NCI-H526 treated with DMSO at 0.1 percent for 48 hours (cell line): Measurements from ENCODE around the gene STX8.
"Not testable (repeated sequence)": the region's sequence is repeated elsewhere in the genome, so short reads cannot be mapped to it uniquely, and the experiment has no call there.

Experiments used
- DNase-seq: peaks from one replicate; lab custom pipeline; 2025; lab: John Stamatoyannopoulos, UW

STX8 gene

DNA sequence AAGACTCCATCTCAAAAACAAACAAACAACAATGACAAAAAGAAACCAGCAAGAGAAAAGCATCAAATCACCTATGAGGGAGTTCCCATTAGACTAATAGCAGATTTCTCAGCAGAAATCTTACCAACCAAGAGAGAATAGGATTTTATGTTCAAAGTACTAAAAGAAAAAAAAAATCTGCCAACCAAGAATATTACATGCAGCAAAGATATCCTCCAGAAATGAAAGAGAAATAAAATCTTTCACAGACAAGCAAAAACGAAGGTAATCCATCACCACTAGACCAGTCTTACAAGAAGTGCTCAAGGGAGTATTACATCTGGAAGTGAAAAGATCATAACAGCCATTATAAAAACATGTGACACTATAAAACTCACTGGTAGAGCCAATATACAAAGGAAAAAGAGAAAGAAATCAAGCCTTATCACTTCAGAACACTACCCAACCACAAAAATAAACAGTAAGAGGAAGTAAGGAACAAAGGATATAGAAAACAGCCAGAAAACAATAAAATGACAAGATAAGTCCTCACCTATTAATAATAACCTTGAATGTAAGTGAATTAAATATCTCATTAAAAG is 66.3 kb downstream of the STX8 start:
- no peak for DNase-seq

DNA sequence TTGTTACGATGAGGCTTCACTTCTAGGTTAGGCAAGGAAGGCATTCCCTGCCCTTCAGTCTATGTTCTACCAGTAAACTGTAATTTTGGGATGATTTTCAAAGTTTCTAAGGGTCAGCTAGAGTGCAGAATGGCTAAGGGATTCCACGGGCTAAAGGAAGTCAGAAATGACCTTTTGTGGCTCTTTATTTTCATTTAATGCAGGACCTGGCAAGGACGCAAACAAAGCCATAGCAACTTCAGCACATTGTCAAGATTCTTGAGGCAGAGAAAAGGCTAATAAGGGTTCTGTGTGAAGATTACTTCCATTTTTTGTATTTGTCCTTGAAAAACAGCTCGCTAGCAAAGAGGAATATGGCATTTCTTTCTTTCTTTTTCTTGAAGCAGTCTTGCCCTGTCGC is 76.6 kb downstream of the STX8 start:
- no peak for DNase-seq

DNA sequence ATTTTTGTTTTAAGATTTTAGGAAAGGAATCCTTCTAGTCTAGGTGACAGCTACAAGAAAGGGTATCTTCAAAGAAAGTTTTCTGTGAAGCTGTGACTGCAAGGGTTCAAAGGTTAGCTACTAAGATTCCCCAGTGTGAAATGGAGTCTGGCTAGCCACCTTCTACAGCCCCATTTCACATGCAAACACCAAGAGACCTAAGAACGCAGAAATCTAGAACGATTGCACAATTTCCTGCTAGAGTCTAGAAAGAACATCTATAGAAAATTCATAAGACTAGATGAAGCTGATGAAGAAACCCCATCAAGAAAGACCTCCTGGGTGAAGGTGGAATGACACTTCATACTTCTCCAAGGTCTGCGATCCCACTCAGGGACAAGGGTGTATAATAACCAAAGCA is 77.1 kb downstream of the STX8 start:
- no peak for DNase-seq

DNA sequence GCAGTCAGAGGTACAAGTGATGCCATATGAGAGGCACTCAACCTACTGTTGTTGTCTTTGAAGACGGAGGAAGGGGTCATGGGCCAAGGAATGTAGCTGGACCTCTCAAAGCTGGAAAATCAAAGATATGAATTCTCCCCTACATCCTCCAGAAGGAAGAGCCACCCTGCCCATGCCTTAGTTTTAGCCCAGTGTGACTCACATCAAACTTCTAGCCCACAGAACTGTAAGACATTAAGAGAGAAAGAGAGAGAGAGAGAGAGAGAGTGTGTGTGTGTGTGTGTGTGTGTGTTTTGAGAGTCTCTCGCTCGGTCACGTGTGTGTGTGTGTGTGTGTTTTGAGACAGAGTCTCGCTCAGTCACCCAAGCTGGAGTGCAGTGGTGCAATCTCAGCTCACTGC is 87.1 kb downstream of the STX8 start:
- DNase-seq, result no peak

DNA sequence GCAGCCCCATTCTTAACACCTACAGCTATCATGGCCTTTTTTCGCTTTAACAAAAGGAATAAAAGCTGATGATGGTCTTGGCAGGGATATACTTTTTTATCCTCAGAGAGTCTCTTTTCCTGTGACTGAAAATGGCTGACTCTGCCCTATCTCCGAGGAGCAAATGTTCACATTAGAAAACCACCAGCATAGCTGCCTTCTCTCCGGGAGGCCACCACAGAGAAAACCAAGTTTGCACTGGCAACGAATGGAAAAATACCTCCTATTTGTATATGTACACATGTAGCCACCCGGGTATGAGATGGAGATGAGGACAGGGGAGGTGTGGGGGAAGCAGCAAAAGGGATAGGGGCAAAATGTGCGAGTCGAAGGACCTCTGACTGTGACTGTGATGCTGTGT is 88.2 kb downstream of the STX8 start:
- DNase-seq, result peak; percentile 19

DNA sequence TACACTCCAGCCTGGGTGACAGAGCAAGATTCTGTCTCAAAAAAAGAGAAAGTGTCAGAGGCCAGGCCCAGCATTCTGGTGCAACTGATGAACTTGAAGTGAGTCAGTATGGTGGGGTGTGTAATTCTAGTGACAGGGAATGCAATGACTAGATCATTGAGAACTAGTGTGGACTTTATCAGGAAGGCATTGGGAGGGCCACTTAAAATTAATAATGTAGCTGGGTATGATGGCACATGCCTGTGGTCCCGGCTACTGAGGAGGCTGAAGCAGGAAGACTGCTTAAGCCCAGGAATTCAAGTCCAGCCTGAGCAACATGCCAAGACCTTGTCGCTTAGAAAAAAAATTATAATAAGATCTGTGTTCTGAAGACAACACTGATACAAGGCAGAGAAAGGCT is 90.8 kb downstream of the STX8 start:
- DNase-seq, result no peak

DNA sequence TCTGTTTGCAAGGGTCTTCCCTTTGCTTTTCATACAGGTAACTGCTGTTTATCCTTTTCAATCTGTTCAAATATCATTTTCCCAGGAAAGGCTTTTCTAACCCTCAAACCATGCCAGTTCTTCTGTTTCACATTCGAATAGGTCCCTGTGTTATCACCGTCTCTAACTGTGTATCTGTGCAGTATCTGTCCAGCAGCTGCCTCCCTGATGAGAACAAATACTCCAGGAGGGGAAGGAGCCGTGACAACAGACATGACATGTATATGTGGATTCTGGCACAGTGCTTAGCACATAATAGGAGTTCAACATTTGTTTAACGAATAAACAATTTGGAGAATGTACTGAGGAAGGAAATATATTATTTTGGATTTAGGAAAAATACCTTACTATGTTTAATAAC is 95.7 kb downstream of the STX8 start:
- DNase-seq, result no peak

DNA sequence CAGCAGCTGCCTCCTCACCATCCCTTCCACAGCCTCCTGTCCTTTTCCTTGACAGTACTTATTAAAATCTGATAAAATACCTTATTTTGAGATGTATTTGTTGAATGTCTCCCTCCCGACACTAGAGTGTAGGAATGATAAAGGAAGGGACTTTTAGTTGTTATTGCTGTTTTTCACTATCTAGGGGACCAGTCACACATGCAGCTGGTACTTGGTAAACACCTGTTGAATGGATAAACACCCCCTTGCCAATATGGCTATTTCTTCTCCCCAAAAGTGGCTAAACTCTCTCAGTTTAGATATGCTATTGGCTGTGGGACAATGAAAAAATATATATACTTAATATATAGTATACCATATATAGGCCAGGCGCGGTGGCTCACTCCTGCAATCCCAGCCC is 96.7 kb downstream of the STX8 start:
- DNase-seq, result no peak

DNA sequence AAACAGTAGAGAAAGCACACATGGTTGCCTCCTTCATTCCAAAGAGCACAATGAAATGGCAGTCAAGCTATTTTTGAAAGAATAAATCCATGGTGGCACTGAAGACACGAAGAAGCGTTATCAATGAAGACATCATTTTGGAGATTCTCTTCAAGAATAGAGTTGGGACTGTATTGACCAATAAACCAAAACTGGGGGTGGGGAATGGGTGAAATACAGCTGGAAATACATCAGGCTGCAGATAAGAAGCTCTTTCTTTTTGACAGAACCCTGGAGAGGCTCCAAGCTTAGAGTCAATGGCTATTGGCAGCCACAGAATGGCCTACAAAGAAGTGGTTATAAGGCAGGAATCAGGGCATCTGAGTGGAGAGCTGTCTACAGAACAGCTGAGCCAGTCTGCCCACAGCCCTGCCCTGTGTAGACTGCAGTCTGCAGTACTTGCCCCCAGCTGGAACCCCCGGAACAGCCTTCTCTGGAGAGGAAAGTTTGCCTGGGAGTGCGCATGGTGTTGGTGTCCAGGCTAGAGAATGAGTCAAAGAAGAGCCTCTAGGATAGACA is 100.4 kb downstream of the STX8 start:
- DNase-seq, result no peak

DNA sequence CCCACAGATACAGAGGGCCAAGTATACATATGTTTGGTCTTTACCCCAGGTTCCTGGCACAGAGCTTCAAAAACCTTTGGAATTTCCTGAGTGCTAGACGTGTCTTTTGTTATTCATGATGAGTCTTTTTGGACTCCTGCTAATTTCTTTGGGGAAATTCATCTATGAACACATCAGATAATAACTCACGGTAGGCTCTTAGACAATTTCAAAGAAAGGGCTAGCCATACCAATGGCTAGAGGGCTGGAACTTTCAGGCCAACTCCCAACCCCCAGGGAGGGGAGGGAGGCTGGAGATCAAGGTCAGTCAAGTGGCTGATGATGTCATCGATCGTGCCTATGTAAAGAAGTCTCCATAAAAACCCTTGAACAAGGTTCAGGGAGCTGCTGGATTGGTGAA is 101.9 kb downstream of the STX8 start:
- no peak for DNase-seq

DNA sequence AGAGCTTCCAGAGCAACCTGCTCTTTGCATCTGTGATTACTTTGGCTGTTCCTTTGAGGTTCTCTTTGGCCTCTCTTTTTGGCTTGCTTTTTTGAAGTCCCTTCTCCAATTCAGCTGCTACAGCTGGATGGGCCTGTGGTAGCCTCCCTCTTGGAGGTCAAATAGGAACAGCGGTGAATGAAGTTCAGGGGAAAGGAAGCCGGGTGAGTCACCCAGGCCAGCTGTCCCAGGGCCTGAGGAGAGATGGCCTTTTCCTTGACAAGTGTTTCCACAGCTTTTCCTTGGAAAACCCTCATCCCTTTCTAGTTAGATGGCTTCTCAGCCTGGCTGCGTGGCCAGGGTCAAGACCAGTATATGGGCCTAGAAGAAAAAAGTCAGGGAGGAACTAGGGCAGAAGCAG is 103.1 kb downstream of the STX8 start:
- no peak for DNase-seq

DNA sequence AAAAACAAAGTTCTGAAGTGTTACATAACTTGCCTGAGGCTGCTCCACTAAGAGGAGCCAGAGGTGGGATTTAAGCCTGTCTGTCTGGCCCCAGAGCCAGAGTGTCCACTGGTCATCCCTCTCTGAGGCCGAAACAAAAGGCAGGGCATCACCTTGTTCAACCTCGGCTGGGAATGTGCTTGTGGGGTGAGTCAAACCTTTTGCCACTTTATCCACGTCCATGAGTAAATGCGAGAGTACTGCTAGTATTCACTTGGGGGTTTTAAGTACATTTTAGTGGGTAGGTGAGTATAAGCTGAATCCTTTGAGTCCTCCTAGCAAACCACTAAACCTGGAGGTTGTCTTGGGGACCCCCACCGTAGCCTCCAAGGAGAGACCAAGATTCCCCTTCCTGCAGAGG is 103.5 kb downstream of the STX8 start:
- no peak for DNase-seq

DNA sequence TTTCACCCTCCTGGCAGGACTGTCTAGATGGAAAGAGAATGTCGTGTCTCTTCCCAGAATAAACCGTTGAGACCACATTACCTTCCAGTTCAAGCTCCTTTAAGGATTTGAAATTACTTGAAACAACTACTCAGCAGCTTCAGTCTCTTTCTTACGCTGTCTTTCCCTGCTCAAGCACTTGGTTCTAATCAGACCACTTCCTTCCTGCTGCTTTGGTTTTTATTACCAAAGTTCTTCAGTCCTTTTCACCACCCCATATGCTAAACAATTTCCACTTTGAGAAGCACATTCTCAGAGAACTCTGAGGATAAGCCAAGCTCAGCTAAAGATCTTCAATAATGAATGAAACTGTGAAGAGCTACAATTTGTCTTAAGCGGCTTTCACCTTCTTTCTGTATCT is 105.4 kb downstream of the STX8 start:
- no peak for DNase-seq

DNA sequence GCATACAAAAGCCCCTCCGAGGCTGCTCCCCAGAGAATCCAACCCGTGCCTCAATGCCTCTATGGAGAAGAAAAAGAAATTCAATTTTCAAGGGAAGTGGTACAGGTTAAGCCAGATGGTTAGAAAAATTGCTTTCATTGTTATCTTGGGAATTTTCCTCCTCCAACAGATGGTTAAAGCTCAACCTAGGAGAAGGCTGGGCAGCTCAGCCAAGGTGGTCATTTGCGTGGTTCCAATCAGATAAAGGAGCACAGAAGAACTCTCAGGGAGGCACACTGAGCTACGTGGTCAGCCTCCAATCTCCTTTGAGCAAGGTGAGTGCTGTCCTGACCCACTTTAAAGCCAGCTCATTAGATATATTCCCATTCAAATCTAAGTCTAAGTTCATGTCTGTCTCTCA is 106.7 kb downstream of the STX8 start:
- DNase-seq, result no peak

DNA sequence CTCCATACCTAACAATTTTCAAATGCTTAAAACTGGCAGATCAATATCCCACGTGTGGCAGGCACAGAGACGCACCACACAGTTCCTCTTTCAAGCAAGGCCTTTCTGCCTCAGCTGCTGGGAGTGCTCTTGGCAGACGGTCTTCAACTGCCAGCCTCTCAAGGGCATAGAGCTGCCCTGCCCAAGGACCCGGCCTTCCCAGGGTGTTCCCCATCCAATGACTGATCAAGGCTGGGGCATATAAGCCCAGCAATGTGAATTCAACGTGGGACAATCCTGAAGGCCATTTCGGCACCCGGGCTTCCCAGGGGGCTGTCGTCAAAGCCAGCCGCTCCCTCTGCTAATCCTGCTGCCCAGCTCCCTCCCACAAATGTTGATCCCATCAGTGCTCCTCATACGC is 107.1 kb downstream of the STX8 start:
- DNase-seq, result no peak

DNA sequence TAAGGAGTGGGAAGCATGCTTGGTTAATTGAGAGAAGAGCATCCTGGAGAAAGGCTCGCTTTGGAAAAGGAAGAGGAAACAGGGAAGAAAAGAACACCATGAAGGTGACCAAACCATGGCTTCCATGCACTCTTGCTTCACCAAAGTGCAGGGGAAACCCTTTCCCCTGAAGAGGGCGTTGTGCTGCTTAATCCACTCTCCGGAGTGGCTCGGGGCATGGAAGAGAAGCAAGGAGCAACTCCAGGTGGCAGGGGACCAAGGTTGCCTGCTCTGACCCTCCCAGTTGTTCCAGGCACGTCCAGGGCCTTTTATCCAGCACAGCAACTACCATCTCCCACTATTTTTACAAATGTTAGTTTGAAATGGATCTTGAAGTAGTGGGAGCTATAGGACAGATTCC is 108.1 kb downstream of the STX8 start:
- no peak for DNase-seq

DNA sequence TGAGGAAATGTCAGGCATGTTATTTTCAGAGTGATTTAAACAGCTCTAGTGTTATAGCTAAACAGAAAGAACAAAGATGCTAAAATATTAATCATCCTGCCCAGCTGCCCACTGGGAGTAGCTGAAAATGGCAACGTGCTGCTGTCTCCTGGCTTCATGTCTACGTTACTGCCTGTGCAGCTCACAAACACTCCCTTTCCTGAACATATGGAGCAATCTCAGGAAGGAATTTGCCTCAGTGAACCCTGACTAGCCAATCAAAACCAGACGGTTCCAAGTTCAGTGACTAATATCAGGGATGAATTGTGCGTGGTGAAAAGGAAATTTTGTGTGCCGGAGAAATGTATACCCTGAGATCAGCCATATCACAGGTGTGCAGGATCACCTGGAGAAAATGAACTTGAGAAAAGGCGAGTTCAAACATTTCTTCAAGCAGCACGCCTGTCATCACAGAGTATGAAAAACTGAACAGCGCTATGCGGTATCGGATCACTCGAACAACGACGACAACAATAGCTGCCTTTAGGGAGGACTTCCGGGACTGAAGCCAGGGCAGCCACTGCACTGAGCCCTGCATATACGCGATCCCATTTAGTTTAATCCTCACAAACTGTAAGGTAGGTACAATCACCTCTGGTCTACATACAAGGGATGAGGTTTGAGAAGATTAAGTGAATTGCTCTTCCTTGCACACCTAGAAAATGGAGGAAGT is 110.3 kb downstream of the STX8 start:
- no peak for DNase-seq

DNA sequence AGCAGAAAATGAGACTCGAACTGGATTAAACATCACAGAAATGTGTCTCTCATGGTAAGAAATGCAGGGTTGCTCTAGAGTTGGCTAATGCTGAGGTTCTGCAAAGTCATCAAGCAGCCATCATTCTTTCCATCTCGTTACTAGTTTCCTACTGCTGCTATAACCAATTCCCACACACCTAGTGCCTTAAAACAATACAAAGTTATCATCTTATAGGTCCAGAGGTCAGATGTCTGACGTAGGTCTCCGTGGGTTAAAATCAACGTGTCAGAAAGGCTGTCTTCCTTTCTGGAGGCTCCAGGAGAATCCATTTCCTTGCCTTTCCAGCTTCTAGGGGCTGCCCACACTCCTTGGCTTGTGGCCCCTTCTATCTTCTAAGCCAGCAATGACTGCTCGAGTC is 118.6 kb downstream of the STX8 start:
- no peak for DNase-seq

DNA sequence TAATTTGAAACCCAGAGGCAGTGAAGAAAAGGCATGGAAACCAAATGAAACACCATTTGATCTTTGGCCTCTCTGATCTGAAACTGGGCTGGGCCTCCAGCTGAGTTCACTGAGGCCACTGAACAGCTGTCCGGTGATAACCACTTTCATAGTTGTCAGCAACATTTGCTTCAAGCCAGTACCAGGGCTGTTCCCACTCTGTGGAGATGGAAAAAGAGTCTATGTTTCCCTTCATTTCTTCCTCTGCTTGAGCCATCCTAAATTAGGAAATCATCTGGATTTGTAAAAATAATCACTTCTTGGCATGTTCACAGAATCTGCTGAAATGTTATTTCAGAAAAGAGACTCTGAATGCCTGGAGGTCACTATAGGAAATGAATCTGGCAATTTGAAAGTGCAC is 119.3 kb downstream of the STX8 start:
- no peak for DNase-seq

DNA sequence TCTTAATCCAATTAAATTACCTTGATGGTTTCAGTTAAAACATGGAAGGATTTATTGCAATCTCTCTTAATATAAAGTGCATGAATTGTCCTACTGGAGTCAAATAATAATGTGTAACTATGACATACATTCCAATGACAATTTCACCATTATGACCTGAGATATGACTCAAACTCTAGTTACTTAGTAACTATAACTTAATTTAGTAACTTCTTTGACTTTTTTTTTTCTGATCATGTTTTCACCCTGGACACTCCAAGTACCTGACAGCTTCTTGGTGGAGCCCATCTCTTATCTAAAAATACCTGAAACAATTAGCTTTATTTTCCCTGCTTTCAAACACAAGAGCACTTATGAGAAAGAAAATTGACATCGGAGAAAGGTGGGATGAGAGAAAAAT is 123.7 kb downstream of the STX8 start:
- DNase-seq, result no peak

DNA sequence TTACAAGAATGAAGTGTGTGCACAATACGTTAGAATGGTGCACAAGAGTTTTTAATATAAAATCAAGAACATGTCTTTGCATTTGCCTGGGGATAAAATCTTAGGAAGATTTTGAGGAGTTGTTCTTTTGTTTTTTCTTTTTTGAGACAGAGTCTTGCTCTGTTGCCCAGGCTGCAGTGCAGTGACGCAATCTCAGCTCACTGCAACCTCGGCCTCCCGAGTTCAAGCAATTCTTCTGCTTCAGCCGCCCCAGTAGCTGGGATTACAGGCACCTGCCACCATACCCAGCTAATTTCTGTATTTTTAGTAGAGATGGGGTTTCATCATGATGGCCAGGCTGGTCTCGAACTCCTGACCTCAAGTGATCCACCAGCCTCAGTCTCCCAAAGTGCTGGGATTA is 128.3 kb downstream of the STX8 start:
- not testable (repeated sequence) for DNase-seq

DNA sequence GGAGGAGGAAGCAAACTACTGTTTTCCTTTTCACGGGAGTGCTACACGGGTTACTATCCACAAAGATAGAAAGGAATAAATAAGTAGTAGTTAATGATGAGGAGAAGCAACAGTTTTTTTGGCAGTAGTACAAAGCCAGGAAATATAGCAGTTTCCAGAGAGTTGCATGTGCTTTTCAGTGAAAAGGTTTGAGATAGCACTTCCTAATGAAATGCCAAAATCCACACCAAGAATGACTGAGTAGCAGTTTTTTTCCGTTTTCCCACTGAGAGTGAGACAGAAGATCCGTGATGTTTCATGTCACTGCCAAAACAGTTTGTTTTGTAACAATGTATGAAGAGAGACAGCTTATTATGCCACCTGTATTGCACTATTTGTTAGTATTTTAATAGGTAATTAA is 129.1 kb downstream of the STX8 start:
- DNase-seq, result no peak

DNA sequence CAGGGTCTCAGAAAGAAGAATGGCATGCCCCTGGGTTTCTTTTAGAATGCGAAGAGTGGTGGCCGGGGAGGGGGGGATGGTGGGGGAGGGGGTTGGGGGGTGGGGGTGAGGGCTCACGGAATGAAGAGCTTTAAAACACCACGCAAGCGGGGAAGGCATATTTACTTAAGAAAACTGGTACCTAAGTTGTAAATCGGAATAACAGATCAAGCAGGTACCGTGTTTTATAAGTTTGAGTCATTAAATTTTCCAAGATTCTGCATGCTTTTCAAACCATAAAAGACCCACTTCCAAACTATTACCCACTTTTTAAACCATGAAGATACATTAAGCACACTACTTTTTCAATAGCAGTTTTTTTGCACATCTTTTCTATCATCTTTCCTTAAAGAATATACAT is 130.2 kb downstream of the STX8 start:
- DNase-seq, result no peak

DNA sequence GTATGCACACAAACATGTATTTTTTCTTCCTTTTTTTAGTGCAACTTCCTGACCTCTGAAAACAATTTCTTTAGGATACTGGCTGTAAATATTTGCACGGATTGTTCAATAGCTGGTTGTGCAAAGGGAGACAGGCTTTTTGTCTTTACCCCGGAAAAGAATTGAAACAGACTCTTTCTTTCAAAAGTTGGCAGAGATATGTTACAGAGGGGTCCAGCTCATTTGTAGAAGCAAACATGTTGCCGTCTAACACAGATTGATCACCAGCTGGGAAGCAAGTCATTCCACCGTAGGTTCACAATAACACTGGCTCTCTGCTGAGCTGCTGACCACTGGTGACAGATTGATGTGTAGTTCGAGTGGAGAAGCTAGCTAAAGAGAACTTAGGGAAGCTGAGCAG is 130.9 kb downstream of the STX8 start:
- no peak for DNase-seq
